ENCODE data around the gene EFNB1.
"Not testable (repeated sequence)": the region's sequence is repeated elsewhere in the genome, so short reads cannot be mapped to it uniquely, and the experiment has no call there.

EFNB1 gene

DNA sequence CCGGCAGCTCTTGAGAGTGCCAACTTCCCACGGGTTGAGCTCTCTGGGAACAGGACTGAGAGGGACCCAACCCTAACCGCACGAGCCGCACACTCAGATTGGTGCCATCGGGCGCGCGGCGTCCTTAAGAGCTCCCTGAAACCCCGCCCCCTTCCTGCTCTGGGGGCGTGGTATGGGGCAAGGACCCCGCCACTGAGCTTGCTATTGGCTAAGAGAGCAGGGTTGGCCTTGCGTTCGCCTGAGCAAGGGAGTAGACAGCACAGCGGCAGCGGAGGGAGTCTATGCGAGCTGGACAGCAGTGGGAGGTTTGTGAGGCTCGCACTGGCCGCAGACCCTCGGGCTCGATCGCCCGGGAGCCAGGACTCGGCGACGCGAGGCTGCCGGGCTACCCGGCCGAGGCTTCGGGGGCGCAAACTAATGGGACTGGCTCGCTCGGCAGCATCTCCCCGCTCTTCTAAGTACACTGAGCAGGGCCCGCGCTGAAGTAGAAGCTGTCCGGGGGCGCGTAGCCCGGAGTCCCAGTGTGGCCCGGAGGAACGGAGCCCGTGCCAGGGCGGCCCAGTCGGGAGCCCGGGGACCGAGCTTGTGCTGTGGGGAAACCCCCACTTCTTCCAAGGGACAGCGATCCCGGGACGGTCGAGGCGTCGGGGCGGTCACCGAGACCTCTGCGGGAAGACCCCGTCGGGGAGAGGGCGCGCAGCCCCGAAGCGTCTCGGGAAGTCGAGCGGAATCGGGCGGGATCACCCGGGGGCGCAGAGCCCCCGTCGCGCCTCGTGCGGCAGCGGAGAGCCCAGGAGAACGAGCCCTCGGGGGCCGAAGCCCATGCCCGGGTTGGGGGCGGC is at the start of gene EFNB1:
Gene EFNB1, plus strand, starts transcription at position 282 of the 842 bp plus-strand sequence. CDS start 756 bp downstream, outside the sequence.
- peak; percentile 91 for DNase-seq

DNA sequence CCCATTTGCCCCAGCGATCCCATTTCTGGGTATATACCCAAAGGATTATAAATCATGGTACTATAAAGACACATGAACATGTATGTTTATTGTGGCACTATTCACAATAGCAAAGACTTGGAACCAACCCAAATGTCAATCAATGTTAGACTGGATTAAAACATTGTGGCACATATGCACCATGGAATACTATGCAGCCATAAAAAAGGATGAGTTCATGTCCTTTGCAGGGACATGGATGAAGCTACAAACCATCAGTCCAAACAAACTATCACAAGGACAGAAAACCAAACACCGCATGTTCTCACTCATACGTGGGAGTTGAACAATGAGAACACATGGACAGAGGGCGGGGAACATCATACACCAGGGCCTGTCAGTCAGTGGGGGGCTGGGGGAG is 47.5 kb upstream of the EFNB1 start:
- not testable (repeated sequence) for DNase-seq

DNA sequence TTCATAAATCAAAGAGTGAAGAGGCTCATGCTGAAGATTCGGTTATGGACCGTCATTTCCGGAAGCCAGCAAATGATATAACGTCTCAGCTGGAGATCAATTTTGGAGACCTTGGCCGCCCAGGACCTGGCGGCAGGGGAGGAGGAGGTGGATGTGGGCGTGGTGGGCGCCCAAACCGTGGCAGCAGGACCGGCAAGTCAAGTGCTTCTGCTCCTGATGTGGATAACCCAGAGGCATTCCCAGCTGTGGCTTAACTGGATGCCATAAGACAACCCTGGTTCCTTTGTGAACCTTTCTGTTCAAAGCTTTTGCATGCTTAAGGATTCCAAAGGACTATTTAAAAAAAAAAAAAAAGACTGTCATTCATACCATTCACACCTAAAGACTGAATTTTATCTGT is 44.0 kb upstream of the EFNB1 start:
- no peak for DNase-seq

DNA sequence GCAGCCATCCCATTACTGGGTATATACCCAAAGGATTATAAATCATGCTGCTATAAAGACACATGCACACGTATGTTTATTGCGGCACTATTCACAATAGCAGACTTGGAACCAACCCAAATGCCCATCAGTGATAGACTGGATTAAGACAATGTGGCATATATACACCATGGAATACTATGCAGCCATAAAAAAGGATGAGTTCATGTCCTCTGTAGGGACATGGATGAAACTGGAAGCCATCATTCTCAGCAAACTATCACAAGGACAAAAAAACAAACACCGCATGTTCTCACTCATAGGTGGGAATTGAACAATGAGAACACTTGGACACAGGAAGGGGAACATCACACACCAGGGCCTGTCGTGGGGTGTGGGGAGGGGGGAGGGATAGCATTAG is 42.2 kb upstream of the EFNB1 start:
- DNase-seq, result not testable (repeated sequence)

DNA sequence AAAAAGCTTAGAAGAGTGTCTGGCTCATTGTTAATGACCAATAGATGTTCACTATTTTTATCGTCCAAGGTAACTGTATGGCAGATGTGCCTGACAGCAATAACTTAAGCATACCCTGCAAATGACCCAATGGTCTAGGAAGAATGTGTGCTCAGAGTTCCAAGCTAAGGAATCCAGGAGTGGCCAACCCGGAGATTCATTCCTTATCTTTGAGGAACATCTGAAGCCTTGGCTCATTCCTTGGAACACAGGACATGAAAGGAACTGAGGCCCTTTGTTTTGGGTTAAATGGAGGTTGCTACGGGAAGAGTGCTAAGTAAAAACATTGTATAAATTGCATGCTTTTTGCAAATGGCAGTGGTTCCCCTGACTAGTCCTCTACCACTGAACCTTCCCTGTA is 38.9 kb upstream of the EFNB1 start:
- DNase-seq, result no peak

DNA sequence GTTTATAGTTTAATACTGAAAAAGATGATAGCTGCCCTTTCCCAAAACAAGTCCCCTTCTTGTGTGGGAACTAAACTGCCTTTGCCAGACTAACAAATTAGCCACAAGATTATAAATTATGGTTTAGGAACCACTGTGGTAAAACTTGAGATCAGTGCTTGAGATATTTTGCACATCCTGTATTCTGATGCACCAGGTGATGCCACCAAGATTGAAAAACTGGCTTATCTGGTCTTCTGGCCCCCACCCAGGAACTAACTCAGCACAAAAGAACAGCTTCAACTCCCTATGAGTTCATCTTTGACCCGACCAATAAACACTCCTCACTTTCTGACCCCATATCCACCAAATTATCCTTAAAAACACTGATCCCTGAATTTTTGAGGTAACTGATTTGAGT is 36.7 kb upstream of the EFNB1 start:
- DNase-seq, result no peak

DNA sequence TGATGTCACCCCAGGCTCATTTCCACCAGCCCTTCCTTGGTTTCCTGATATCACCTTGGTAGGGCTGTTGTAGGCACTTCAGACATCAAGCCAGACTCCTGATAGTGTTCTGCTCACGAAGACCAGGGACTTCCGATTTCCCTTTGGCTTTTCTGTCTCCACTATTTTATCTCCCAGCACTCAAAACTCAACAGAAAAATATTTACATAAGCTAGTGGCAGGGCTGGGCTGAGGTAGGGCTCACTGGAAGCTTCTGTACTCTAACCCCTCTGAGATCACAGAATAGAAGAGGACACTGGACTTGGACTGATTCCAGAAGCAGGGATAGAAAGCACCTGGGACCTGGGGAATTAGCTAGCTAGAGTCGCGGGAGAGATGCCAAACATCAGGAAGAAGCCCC is 34.4 kb upstream of the EFNB1 start:
- no peak for DNase-seq

DNA sequence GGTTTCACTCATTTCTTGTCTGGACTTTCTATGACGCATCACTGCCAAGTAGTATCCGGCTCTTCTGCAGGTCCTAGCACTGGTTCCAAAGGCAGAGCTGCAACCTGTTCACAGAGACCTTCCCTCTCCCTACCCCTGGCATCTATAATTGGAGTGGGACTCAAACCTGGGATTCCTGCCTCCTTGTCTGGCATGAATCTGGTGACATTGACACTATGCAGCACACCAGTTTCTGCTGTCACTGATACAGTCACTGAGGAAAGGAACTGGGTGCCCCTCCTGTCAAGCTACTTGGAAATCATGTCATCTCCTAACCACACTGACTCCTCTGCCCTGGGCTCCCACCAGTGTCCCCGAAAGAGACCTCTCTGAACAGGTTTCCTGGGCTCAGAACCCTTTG is 33.1 kb upstream of the EFNB1 start:
- no peak for DNase-seq

DNA sequence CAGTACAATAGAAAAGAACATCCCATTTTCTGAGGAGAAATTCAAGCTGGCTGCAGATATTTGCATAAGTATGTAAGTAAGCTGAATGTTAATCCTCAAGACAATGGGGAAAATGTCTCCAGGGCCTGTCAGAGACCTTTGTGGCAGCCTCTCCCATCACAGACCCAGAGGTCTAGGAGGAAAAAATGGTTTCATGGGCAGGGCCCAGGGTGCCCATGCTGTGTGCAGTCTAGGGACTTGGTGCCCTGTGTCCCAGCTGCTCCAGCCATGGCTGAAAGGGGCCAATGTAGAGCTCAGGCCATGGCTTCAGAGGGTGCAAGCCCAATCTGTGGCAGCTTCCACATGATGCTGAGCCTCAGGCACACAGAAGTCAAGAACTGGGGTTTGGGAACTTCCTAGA is 30.4 kb upstream of the EFNB1 start:
- not testable (repeated sequence) for DNase-seq

DNA sequence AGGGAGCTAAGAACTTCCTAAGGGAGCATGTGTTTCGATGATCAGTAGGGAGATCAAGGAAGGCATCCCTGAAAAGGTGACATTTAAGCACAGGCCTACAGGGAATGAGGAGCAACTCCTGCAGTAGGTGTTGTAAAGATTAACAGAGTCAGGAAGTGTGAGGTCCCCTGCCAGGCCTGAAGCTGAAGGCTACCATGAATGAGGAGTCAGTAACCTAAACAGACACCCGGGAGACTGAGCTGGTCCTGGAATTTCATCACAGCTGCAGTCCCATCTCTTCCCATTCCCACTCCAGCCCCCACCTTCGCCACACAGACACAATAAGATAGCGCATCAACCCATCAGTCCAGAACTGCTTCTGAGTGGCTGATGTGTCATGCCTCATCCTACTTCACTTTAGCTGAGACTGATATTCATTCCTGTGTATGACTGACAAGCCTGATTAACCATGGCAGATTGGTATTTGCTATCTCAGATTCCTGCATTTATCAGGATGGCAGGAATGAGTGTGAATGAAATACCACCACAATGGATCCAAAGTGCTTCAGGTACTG is 27.0 kb upstream of the EFNB1 start:
- DNase-seq, result no peak

DNA sequence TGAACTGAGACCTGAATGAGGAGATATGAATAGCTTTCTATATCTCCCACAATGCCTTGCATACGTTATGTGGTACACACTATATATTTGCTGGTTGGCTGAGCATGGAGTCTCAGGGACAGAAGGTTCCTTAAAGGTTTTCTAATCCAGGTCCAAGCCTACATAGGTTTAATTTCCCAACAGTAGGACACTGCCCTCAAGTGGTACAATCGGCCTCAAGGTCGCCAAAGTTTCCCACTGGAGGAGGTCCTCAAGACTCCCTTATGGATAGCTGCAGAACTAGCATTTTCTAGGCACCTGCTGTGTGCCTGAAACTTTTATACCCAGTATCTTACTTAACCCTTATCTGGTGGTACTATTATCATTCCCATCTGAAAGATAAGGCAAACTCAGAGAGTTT is 21.0 kb upstream of the EFNB1 start:
- DNase-seq, result no peak

DNA sequence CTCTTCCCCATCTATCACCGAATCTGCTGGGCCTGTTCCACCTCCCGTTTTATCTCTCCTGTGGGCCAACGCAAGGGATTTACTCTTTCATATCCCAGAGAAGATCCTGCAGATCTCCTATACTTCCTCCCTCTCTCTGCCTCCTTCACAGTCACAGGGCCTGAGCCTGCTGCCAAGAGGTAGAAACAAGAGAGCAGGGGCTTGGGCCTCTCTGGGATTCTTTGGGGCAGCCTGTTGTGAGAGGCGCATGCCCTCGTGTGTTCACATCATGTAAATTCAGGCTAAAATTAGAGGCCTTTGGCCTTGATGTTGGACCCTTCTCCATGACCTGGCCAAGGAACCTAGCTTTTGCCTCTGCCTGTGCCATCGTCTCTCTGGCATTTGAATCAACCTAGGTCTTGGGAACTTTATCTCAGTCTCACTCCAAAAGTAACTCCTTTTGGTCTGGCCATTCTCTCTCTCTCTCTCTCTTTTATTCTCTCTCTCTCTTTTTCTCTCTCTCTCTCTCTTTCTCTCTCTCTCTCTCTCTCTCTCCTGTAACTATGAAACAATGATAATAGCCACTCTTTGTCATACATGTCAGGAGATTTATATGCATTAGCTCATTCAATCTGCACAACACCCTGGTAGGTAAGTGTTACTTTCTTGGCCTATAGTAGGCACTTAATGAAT is 20.0 kb upstream of the EFNB1 start:
- no peak for DNase-seq

DNA sequence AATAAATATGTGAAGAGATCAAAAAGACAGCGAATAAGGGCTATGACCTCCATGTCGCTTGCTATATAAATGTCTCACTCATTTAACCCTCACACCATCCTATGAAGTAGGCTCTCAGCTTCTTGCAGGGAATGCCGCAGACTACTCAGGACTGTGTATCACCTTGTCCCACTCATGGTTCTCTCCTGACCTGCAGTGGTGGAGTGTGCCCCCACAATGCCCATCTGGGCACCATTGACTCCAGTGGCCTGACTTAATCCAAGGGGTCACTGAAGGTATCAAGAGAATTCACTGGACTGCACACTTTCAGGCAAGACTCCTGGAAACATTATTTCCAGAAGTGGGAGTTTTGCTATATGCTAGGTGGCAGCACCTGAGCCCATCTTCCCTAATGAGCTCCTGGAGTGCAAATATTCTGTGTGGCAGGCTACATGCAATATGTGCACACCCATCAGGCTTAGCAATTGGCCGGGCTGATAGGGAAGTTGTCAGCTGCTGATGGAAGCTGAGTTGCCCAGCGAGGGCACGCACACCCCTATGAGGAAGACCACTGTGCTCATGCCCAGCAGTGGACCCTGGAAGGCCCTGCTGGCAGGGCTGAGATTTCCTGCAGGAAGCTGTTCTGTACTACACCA is 8.2 kb upstream of the EFNB1 start:
- DNase-seq, result no peak

DNA sequence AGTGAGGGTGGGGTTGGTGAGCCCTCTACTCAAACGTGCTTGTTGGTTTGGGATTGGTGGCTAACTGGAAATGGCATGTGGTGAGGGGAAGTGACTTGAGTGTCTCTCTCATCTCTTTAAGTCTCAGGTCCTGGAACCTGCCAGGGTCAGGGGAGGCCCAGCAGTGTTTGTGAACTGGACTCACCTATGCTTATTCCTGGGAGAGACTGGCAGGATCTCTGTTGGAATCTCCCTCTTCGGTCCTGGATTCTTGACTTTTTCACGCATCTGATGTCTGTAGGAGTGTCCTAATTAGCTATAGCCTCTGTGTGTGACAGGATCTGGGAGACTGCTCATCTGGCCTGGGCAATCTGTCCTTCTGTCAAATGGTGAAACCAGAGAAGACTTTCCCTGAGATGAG is 7.2 kb upstream of the EFNB1 start:
- no peak for DNase-seq

DNA sequence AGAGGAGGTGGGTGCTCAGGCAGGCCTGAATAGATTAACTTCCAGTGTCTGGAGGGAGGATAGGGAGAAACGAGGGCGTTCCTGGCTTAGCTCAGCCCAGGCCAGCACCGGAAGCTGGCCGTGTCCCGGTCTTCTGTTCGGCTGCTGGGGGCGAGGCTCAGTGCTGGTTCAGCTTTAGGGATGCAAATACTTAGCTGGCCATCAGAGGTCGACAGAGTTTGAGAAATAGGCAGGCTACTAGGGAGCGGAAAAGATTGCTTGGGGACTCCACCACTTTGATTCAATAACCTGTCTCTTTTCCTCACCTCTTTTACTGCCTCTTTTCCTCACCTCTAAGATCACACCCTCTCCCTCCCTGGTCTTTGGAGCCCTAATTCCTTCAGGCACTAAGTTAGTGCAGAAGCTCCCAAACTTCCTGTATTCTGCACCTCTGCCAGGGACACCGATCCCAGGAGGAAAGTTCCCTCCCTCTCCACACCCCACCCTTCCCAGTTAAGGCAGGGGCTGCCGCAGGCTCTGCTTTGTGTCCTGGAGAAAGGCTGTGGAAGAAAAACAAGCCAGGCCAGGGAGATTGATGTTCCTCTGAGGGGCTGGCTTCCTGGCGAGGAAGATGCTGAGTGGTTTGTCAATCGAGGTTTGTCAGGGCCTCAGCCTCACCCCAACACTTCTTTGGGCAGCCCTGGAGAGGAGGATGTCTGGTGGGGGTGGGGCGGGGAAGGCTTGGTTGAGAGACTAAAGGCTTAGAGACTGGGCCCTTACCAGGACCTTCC is 6.0 kb upstream of the EFNB1 start:
- DNase-seq, result peak; percentile 20

DNA sequence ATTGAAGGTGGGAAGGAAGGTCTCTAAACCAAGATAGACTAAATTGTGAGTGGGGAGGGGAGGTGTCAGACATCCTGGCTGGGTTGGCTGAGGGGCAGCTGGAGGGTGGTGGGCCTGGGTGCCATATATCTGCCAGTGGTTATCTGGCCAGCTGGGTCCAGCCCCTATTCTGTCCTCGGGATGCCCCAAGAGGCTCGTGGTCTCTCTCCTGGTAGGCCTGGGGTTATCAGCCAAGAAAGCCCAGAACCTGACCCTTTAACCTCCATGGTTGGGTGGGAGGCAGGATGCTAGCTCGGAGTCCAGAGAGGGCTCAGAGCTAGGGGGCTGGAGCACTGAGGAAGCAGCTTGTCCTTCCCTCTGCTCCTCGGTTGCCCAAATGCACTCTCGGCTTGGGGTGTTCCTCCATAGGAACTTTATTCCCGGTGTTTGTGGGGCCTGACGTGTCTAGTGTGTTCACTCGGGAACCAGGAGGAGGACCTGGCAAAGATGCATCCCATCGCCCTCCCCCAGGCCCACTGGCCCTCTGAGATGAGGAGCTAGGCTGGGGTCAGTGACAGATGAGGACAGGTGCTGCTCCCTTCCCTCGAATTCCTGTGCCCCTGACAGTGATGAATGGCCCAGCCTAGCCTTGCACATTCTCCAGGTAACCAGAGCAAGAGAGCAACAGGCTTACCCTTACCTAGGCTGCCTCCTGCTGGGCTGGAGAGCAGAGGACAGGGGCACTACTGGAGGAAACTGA is 5.2 kb upstream of the EFNB1 start:
- no peak for DNase-seq

DNA sequence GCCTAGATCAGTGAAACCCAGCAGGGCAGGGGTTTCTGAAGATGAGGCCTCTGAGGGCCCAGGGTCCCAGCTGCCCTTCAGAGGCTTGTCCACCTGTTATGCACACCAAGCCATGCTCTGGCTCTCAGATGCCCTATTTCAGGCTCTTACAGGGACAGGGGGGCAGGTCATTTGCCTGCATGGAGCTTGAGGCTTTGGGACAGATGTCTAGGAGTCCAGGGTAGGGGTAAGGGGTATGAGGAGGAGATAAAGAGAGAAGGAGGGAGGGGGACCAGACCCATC is 4.7 kb upstream of the EFNB1 start:
- no peak for DNase-seq

DNA sequence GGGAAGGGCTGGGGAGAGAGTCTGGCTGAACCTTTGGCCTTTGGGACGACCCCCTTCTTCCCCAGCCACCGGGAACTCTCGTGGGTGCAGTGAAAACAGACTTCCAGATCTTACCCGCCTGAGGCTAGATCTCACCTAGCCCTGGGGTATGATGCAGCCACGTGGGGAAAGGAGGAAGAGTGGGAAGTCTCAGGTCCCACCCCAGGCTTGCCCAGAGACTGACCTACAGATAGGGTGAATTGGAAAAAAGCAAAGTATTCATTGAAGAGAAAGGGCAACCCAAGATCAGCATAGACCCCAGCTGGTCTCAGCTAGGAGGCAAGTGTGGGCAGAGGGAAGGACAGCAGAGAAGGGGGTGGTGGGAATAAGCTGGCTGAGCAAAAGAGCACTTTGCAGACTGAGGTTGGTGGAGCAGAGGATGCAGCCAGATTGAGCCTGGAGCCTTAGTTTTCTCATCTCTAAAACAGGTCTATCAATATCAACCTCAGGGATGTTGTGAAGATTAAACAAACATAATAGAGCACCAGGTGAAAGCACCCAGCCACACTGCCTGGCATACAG is 4.2 kb upstream of the EFNB1 start:
- DNase-seq, result no peak

DNA sequence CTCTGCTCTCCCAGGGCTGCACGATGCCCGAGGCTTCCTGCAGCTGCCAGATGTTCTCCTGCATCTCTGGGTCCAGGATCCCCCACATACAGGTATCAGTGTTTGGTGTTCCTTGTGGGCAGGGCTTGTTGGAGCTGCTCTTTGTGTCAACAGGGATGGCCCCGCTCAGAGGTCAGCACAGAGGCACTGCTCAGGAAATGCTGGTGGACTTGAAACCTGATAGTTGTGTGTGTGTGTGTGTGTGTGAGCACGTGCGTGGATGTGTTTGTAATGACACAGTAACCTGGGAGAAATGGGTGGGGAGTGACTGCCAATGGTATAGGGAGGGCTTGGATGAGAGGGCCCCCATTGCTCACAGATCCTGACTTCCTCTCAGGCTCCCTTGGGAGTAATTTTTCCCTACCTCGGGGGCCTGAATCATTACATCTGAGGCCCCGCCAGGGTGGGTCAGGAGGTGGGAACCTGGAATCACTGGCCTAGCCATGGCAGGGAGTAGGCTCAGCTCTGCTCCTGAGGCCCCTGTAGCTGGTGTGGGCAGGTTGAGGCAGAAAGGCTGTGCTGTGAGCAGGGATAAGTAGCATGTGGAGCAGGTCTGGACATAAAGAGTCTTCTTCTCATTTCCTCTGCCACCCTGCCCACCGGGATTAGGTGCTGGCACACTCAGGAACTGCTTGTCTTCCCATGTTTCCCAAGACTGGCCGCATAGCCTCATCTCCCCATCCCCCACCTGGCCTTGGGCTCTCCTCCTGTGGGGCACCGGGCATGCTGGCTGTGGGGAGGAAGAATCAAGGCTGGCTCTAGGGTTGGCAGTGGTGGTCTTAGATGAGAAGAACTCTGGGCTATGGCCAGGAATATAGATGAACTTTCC is 2.5 kb upstream of the EFNB1 start:
- no peak for DNase-seq

DNA sequence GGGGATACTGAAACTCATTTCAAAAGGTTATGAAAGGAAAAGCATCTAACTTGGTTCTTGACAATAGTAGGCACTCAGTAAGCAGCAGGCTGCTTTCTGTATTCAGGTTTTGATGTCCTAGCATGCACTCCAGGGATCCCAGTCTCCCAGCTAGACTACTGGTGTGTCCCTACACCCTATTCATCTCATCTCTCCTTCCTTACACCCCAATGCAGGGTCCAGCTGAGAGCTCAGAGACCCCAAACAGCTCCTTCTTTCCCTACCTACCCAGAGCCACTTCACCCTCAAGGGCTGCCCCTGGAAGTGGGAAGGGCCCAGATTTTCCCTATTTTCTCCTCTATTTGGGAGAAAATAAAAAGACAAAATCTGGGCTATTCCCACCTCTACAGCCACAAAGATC is 1.6 kb upstream of the EFNB1 start:
- no peak for DNase-seq
